Astrocyte (in vitro differentiated cells and primary cell): ENCODE measurements around the gene LRRC8A. TPM values are rescaled to one million over a fixed set of nuclear protein-coding genes. Genes with fewer than 3 reads are reported as not detected.
"Not testable (repeated sequence)": the region's sequence is repeated elsewhere in the genome, so short reads cannot be mapped to it uniquely, and the experiment has no call there.

Source experiments
- DNase-seq: peaks from one replicate; pipeline ENCODE4 v3.0.0-alpha.2; 2010; ENCODE audit warnings: low read depth
- FAIRE-seq: peaks from 2 replicates; lab custom pipeline; 2011; peaks lifted over from hg19 to GRCh38; lab: Jason Lieb, UNC
- H2AFZ ChIP-seq: 2 replicates; pipeline ENCODE4 v1.6.0; 2012; ENCODE audit warnings: low read depth, low read length, inconsistent platforms
- H3K27ac ChIP-seq: 2 replicates; pipeline ENCODE4 v1.5.1; 2011; ENCODE audit warnings: low read depth, low read length, inconsistent platforms
- H3K27me3 ChIP-seq: 2 replicates; pipeline ENCODE4 v1.6.0; 2011; ENCODE audit warnings: low read length, inconsistent platforms; ENCODE audit not compliant: insufficient read depth
- H3K36me3 ChIP-seq: 2 replicates; pipeline ENCODE4 v1.5.1; 2011; ENCODE audit warnings: low read length, inconsistent platforms; ENCODE audit not compliant: insufficient read depth
- H3K4me1 ChIP-seq: 2 replicates; pipeline ENCODE4 v1.5.1; 2011; ENCODE audit warnings: low read length, inconsistent platforms; ENCODE audit not compliant: insufficient read depth
- H3K4me2 ChIP-seq: 2 replicates; pipeline ENCODE4 v1.6.0; 2012; ENCODE audit warnings: low read length, inconsistent platforms
- H3K4me3 ChIP-seq: 2 replicates; pipeline ENCODE4 v1.5.1; 2011; ENCODE audit warnings: low read depth, mild to moderate bottlenecking, low read length, inconsistent platforms; ENCODE audit not compliant: insufficient read depth
- H3K79me2 ChIP-seq: 2 replicates; pipeline ENCODE4 v1.6.0; 2012; ENCODE audit warnings: mild to moderate bottlenecking, low read length, inconsistent platforms; ENCODE audit not compliant: insufficient read depth
- H3K9ac ChIP-seq: 2 replicates; pipeline ENCODE4 v1.6.0; 2012; ENCODE audit warnings: mild to moderate bottlenecking, low read length, inconsistent platforms
- H3K9me3 ChIP-seq: 2 replicates; pipeline ENCODE4 v1.5.1; 2012; ENCODE audit warnings: low read depth, mild to moderate bottlenecking, low read length, inconsistent platforms; ENCODE audit not compliant: insufficient read depth
- H4K20me1 ChIP-seq: 2 replicates; pipeline ENCODE4 v1.6.0; 2012; ENCODE audit warnings: low read length, inconsistent platforms; ENCODE audit not compliant: insufficient read depth
- H3K27ac Mint-ChIP-seq: one replicate; pipeline ENCODE4 v1.8.0; 2021; ENCODE audit warnings: mild to moderate bottlenecking, mixed read lengths; ENCODE audit not compliant: unreplicated experiment
- H3K27me3 Mint-ChIP-seq: one replicate; pipeline ENCODE4 v1.8.0; 2021; ENCODE audit warnings: low read depth, mixed read lengths; ENCODE audit not compliant: unreplicated experiment
- H3K36me3 Mint-ChIP-seq: one replicate; pipeline ENCODE4 v1.8.0; 2021; ENCODE audit warnings: low read depth, mixed read lengths; ENCODE audit not compliant: unreplicated experiment
- H3K4me1 Mint-ChIP-seq: one replicate; pipeline ENCODE4 v1.8.0; 2021; ENCODE audit warnings: low read depth, mixed read lengths; ENCODE audit not compliant: unreplicated experiment
- H3K4me3 Mint-ChIP-seq: one replicate; pipeline ENCODE4 v1.8.0; 2021; ENCODE audit warnings: mild to moderate bottlenecking, moderate library complexity, mixed read lengths; ENCODE audit not compliant: unreplicated experiment
- H3K9me3 Mint-ChIP-seq: one replicate; pipeline ENCODE4 v1.8.0; 2021; ENCODE audit warnings: mild to moderate bottlenecking, mixed read lengths; ENCODE audit not compliant: unreplicated experiment
- EZH2 ChIP-seq: IDR thresholded peaks from 2 replicates; pipeline ENCODE4 v1.6.1; 2012; ENCODE audit warnings: mild to moderate bottlenecking, low read length, inconsistent platforms; ENCODE audit not compliant: insufficient read depth
- total RNA-seq: library from RNA; stranded (reverse); gene quantifications from 2 replicates; pipeline ENCODE4 v1.2.1, GENCODE V29; 2021
- TF ChIP-seq, protein P1 (sequence below): IDR thresholded peaks from 2 replicates; pipeline ENCODE4 v1.5.1; 2011; ENCODE audit warnings: low read depth, mild to moderate bottlenecking, inconsistent platforms, low read length, moderate library complexity; ENCODE audit not compliant: insufficient read depth

Gene LRRC8A
- total RNA-seq, 1 donor from 2014 or later, result 103 TPM

DNA sequence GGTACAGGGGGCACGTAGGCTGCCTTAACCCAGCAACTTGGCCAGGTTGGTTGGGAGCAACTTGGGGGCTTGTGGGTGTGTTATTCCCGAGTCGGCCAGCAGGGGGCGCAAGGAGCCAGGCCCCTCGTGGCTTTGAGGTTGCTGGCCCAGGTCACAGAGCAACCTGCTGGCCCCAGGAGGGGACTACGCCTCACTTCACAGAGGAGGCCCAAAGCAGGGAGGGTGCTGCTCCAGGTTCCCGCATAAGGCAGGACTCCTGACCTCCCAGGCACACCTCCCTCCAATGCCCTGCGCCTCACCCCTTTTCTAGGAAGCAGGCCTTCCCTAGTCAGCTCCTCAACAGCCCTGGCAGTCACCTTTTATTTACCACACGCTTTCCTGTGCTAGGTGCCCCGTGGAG, 18.3 kb upstream of the LRRC8A start:
- Mint-ChIP-seq H3K36me3 (no peaks in the 10 kb centered on the region), H3K27ac (no peak overlapping the region), H3K27me3 (no peaks in the 10 kb centered on the region), H3K4me3 (no peak overlapping the region), H3K4me1 (peaks cover 3% of the 10 kb centered on the region), H3K9me3 (no peaks in the 10 kb centered on the region)
- Histone ChIP-seq H3K36me3 (no peaks in the 10 kb centered on the region), H3K4me2 (no peak overlapping the region), H3K79me2 (no peaks in the 10 kb centered on the region), H3K27me3 (no peaks in the 10 kb centered on the region), H3K4me3 (no peak overlapping the region), H3K4me1 (no peaks in the 10 kb centered on the region), H3K27ac (no peak overlapping the region), H3K9ac (no peak overlapping the region), H3K9me3 (no peaks in the 10 kb centered on the region), H4K20me1 (no peaks in the 10 kb centered on the region), H2AFZ (no peak overlapping the region)
- DNase-seq (peak; percentile 7), FAIRE-seq (no peak)
- no peak for TF ChIP-seq EZH2
- TF ChIP-seq, protein P1, sequence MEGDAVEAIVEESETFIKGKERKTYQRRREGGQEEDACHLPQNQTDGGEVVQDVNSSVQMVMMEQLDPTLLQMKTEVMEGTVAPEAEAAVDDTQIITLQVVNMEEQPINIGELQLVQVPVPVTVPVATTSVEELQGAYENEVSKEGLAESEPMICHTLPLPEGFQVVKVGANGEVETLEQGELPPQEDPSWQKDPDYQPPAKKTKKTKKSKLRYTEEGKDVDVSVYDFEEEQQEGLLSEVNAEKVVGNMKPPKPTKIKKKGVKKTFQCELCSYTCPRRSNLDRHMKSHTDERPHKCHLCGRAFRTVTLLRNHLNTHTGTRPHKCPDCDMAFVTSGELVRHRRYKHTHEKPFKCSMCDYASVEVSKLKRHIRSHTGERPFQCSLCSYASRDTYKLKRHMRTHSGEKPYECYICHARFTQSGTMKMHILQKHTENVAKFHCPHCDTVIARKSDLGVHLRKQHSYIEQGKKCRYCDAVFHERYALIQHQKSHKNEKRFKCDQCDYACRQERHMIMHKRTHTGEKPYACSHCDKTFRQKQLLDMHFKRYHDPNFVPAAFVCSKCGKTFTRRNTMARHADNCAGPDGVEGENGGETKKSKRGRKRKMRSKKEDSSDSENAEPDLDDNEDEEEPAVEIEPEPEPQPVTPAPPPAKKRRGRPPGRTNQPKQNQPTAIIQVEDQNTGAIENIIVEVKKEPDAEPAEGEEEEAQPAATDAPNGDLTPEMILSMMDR, result peak; percentile 62

DNA sequence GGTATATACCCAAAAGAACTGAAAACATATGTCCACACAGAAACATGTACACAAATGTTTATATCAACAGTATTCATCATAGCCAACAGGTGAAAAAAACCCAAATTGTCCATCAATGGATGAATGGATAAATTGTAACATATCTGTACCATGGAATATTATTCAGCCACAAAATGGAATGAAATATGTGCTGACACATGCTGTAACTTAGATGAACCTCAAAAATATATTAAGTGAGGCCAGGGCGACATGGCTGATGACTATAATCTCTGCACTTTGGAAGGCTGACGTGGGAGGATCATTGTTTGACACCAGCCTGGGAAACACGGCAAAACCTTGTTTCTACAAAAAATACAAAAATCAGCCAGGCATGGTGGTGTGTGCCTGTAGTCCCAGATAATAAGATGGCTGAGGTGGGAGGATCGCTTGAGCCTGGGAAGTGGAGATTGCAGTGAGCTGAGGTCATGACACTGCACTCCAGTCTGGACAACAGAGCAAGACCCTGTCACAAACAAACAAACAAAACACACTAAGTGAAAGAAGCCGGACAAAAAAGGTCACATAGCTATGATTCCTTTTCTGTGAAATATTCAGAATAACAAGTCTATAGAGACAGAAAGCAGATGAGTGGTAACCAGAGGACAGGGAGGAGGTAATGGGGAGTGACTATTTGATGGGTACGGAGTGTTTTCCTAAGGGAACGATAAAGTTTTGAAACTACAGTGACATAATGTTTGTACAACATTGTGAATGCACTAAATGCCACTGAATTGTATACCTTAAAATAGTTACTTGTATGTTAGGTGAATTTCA, 11.6 kb upstream of the LRRC8A start:
- H3K27ac Mint-ChIP-seq, result peak overlapping the region; percentile 7

DNA sequence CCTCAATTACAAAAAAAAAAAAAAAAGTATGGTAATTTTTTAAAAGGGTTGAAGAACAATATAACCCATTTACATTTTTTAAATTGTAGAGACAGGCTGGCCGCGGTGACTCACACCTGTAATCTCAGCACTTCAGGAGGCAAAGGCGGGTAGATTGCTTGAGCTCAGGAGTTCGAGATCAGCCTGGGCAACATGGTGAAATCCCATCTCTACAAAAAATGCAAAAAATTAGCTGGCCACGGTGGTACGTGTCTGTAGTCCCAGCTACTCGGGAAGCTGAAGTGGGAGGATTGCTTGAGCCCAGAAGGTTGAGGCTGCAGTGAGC, 11.0 kb upstream of the LRRC8A start:
- FAIRE-seq, result not testable (repeated sequence)

More for the DNA sequence above, 11.6 kb upstream of the LRRC8A start:
- Mint-ChIP-seq H3K27me3 (no peaks in the 10 kb centered on the region), H3K36me3 (peaks cover 2% of the 10 kb centered on the region), H3K4me1 (no peaks in the 10 kb centered on the region), H3K9me3 (no peaks in the 10 kb centered on the region), H3K4me3 (no peak overlapping the region)
- Histone ChIP-seq H3K27ac (no peak overlapping the region), H3K9ac (no peak overlapping the region), H3K4me3 (no peak overlapping the region), H3K4me1 (no peaks in the 10 kb centered on the region), H3K27me3 (no peaks in the 10 kb centered on the region), H3K4me2 (no peak overlapping the region), H3K9me3 (no peaks in the 10 kb centered on the region), H4K20me1 (no peaks in the 10 kb centered on the region), H3K79me2 (no peaks in the 10 kb centered on the region), H3K36me3 (peaks cover 2% of the 10 kb centered on the region), H2AFZ (no peak overlapping the region)
- FAIRE-seq (no peak), DNase-seq (no peak)
- TF ChIP-seq EZH2, result no peak

More for the DNA sequence above, 11.0 kb upstream of the LRRC8A start:
- DNase-seq, H2AFZ ChIP-seq, H3K4me1 ChIP-seq, H3K27me3 ChIP-seq, H3K9me3 Mint-ChIP-seq, H3K27ac Mint-ChIP-seq, H3K36me3 ChIP-seq, H3K4me2 ChIP-seq, H3K36me3 Mint-ChIP-seq, H3K4me1 Mint-ChIP-seq, H3K4me3 ChIP-seq, H3K27me3 Mint-ChIP-seq, H3K27ac ChIP-seq, H4K20me1 ChIP-seq, H3K79me2 ChIP-seq, H3K9me3 ChIP-seq, H3K4me3 Mint-ChIP-seq, H3K9ac ChIP-seq: not testable (repeated sequence)
